ENCODE data around the gene TSEN2. TPM values are rescaled to one million over a fixed set of nuclear protein-coding genes. Genes with fewer than 3 reads are reported as not detected.

Gene TSEN2
- total RNA-seq, 1 donor from 2014 or later = 8.7 TPM

- Mint-ChIP-seq H3K9me3 (ENCODE audit: unreplicated experiment) (no peaks in the 10 kb centered on the region), H3K27me3 (ENCODE audit: unreplicated experiment) (peaks cover 2% of the 10 kb centered on the region), H3K4me1 (ENCODE audit: unreplicated experiment) (peaks cover 9% of the 10 kb centered on the region), H3K27ac (ENCODE audit: unreplicated experiment) (peak overlapping the region; percentile 18), H3K36me3 (ENCODE audit: low read depth, unreplicated experiment) (peaks cover 32% of the 10 kb centered on the region), H3K4me3 (ENCODE audit: unreplicated experiment) (peak overlapping the region; percentile 60)
- no peak for TF ChIP-seq CTCF (IDR thresholded peaks at IDR 0.05; ENCODE audit: unreplicated experiment)
- DNase-seq (ENCODE audit: low spot score) = no peak
Measured at GRCh38 chr3:12569836-12570235, 85.6 kb downstream of the TSEN2 start.

GRCh38 chr3:12571986-12572385 is 87.7 kb downstream of the TSEN2 start:
- Mint-ChIP-seq H3K4me1 (ENCODE audit: unreplicated experiment) (peaks cover under 1% of the 10 kb centered on the region), H3K27me3 (ENCODE audit: unreplicated experiment) (peaks cover 2% of the 10 kb centered on the region), H3K27ac (ENCODE audit: unreplicated experiment) (no peak overlapping the region), H3K4me3 (ENCODE audit: unreplicated experiment) (peak overlapping the region; percentile 23), H3K9me3 (ENCODE audit: unreplicated experiment) (no peaks in the 10 kb centered on the region), H3K36me3 (ENCODE audit: low read depth, unreplicated experiment) (peaks cover 51% of the 10 kb centered on the region)
- TF ChIP-seq CTCF (IDR thresholded peaks at IDR 0.05; ENCODE audit: unreplicated experiment) = no peak
- DNase-seq (ENCODE audit: low spot score) = no peak

- Mint-ChIP-seq H3K27ac (ENCODE audit: unreplicated experiment) (no peak overlapping the region), H3K4me1 (ENCODE audit: unreplicated experiment) (peaks cover under 1% of the 10 kb centered on the region), H3K4me3 (ENCODE audit: unreplicated experiment) (peak overlapping the region; percentile 65), H3K9me3 (ENCODE audit: unreplicated experiment) (no peaks in the 10 kb centered on the region), H3K27me3 (ENCODE audit: unreplicated experiment) (peaks cover 2% of the 10 kb centered on the region), H3K36me3 (ENCODE audit: low read depth, unreplicated experiment) (peaks cover 59% of the 10 kb centered on the region)
- no peak for DNase-seq (ENCODE audit: low spot score)
- no peak for TF ChIP-seq CTCF (IDR thresholded peaks at IDR 0.05; ENCODE audit: unreplicated experiment)
Measured at GRCh38 chr3:12574131-12574530, 89.9 kb downstream of the TSEN2 start.

- Mint-ChIP-seq H3K4me1 (ENCODE audit: unreplicated experiment) (peaks cover 6% of the 10 kb centered on the region), H3K4me3 (ENCODE audit: unreplicated experiment) (no peak overlapping the region), H3K27ac (ENCODE audit: unreplicated experiment) (no peak overlapping the region), H3K27me3 (ENCODE audit: unreplicated experiment) (peaks cover 4% of the 10 kb centered on the region), H3K9me3 (ENCODE audit: unreplicated experiment) (no peaks in the 10 kb centered on the region), H3K36me3 (ENCODE audit: low read depth, unreplicated experiment) (peaks cover 58% of the 10 kb centered on the region)
- no peak for TF ChIP-seq CTCF (IDR thresholded peaks at IDR 0.05; ENCODE audit: unreplicated experiment)
- DNase-seq (ENCODE audit: low spot score) = no peak
Measured at GRCh38 chr3:12574661-12575060, 90.4 kb downstream of the TSEN2 start.

- no peak for DNase-seq (ENCODE audit: low spot score)
- H3K27ac Mint-ChIP-seq (ENCODE audit: unreplicated experiment) = no peak overlapping the region
- H3K9me3 Mint-ChIP-seq (ENCODE audit: unreplicated experiment) = no peaks in the 10 kb centered on the region
- TF ChIP-seq CTCF (IDR thresholded peaks at IDR 0.05; ENCODE audit: unreplicated experiment) = no peak
- H3K4me3 Mint-ChIP-seq (ENCODE audit: unreplicated experiment) = no peak overlapping the region
- peaks cover 15% of the 10 kb centered on the region for H3K4me1 Mint-ChIP-seq (ENCODE audit: unreplicated experiment)
- H3K36me3 Mint-ChIP-seq (ENCODE audit: low read depth, unreplicated experiment) = peaks cover 53% of the 10 kb centered on the region
- peaks cover 7% of the 10 kb centered on the region for H3K27me3 Mint-ChIP-seq (ENCODE audit: unreplicated experiment)
Measured at GRCh38 chr3:12577379-12577778, 93.1 kb downstream of the TSEN2 start.
